HCT116 (cell line): ENCODE data around the gene PGD. TPM values are rescaled to one million over a fixed set of nuclear protein-coding genes. Genes with fewer than 3 reads are reported as not detected.

Experiments
- ATAC-seq: fragments of 200-7000 bp; cut with Tn5 transposase; 2 replicates; pipeline ENCODE4 v1.9.1; 2020; ENCODE audit warnings: mild to moderate bottlenecking, moderate library complexity
- BruUV-seq: library from RNA; stranded (reverse); fragments of 400-500 nt; replicated peaks from 2 replicates; lab custom pipeline; 2021; lab: Mats Ljungman, UMichigan
- CTCF ChIA-PET: fragments of 300-600 bp; sonication (Branson Sonifier 250); formaldehyde crosslinking; loops from one replicate; lab custom pipeline; 2021; ENCODE audit warnings: antibody characterized with exemption; lab: Charles Lee
- POLR2A ChIA-PET: fragments of 300-600, 350-600 bp; sonication (Branson Sonifier 250); formaldehyde crosslinking; loops from one replicate; lab custom pipeline; 2021; ENCODE audit warnings: antibody characterized with exemption; lab: Charles Lee
- RAD21 ChIA-PET, 2 experiments: fragments of 300-600 bp; sonication (Branson Sonifier 250); formaldehyde crosslinking; loops; one replicate each; lab custom pipeline; 2023; ENCODE audit warnings: low total read pairs in 2 of 2; ENCODE audit not compliant: uncharacterized antibody in 2 of 2, unreplicated experiment in 2 of 2, low non-redundant PET in 1 of 2; lab: Charles Lee
- DNase-seq: peaks from one replicate; pipeline ENCODE4 v3.0.0-alpha.2; 2010; ENCODE audit warnings: low read depth, low spot score
- H2AFZ ChIP-seq: fragments of 200-600 bp; shearing (Covaris generic), sonication (generic); 2 replicates; pipeline ENCODE4 v1.6.1; 2017; ENCODE audit warnings: low read depth, mixed run types, mixed read lengths, antibody characterized with exemption, low read length; ENCODE audit not compliant: poor library complexity, severe bottlenecking
- H3K27ac ChIP-seq: 2 replicates; pipeline ENCODE4 v1.5.1; 2012; ENCODE audit warnings: low read depth, low read length
- H3K27me3 ChIP-seq: fragments of 200-600 bp; sonication (generic); 2 replicates; pipeline ENCODE4 v1.6.1; 2016; ENCODE audit warnings: mixed run types, low read length, mixed read lengths; ENCODE audit not compliant: insufficient read depth
- H3K36me3 ChIP-seq, 2 experiments: fragments of 200-500 bp in 1 of 2; fragments of 200-600 bp in 1 of 2; sonication (Bioruptor generic) in 1 of 2; sonication (generic) in 1 of 2; 2 replicates each; pipeline versions ENCODE4 v1.5.1 to v1.6.1; 2014 to 2016; ENCODE audit warnings: low read length in 2 of 2, inconsistent platforms in 1 of 2, mixed read lengths in 1 of 2, mixed run types in 1 of 2; ENCODE audit not compliant: insufficient read depth in 2 of 2, control insufficient read depth in 1 of 2
- H3K4me1 ChIP-seq, 2 experiments: fragments of 200-600 bp in 1 of 2; sonication (generic) in 1 of 2; 2 replicates each; pipeline versions ENCODE4 v1.5.1 to v1.6.1; 2012 to 2017; ENCODE audit warnings: low read length in 2 of 2, inconsistent platforms in 1 of 2, mild to moderate bottlenecking in 1 of 2, mixed read lengths in 1 of 2, mixed run types in 1 of 2, moderate library complexity in 1 of 2; ENCODE audit not compliant: insufficient read depth in 2 of 2, control insufficient read depth in 1 of 2
- H3K4me2 ChIP-seq: fragments of 200-600 bp; sonication (generic); 2 replicates; pipeline ENCODE4 v1.6.1; 2017; ENCODE audit warnings: mixed run types, low read length, mixed read lengths
- H3K4me3 ChIP-seq, 2 experiments: fragments of 200-600 bp in 1 of 2; sonication (generic) in 1 of 2; replicated peaks in 1 of 2; 2 replicates each; pipeline ENCODE4 v1.5.1; 2011 to 2016; ENCODE audit warnings: low read length in 2 of 2, control low read depth in 1 of 2, low read depth in 1 of 2, mild to moderate bottlenecking in 1 of 2, mixed read lengths in 1 of 2, mixed run types in 1 of 2
- H3K79me2 ChIP-seq: fragments of 200-600 bp; sonication (generic); 2 replicates; pipeline ENCODE4 v1.6.1; 2017; ENCODE audit warnings: mild to moderate bottlenecking, mixed run types, low read length, moderate library complexity, mixed read lengths; ENCODE audit not compliant: insufficient read depth
- H3K9ac ChIP-seq: fragments of 200-600 bp; sonication (generic); 2 replicates; pipeline ENCODE4 v1.6.1; 2016; ENCODE audit warnings: low read length, mixed read lengths
- H3K9me2 ChIP-seq: fragments of 200-600 bp; sonication (generic), shearing (Covaris generic); 2 replicates; pipeline ENCODE4 v1.6.1; 2017; ENCODE audit warnings: mixed run types, mild to moderate bottlenecking, moderate library complexity; ENCODE audit not compliant: insufficient read depth
- H3K9me3 ChIP-seq, 2 experiments: fragments of 200-500 bp in 1 of 2; fragments of 200-600 bp in 1 of 2; sonication (Bioruptor generic) in 1 of 2; sonication (generic) in 1 of 2; 2 replicates each; pipeline ENCODE4 v1.6.1; 2014 to 2017; ENCODE audit warnings: low read length in 2 of 2, mixed read lengths in 2 of 2, inconsistent platforms in 1 of 2, low read depth in 1 of 2, mild to moderate bottlenecking in 1 of 2, mixed run types in 1 of 2, moderate library complexity in 1 of 2; ENCODE audit not compliant: control insufficient read depth in 1 of 2, insufficient read depth in 1 of 2
- H4K20me1 ChIP-seq: fragments of 200-600 bp; sonication (generic), shearing (Covaris generic); 2 replicates; pipeline ENCODE4 v1.6.1; 2017; ENCODE audit warnings: mixed run types, mild to moderate bottlenecking, moderate library complexity; ENCODE audit not compliant: insufficient read depth
- CBX3 ChIP-seq: IDR thresholded peaks from 2 replicates; pipeline ENCODE4 v1.6.1; 2012; ENCODE audit warnings: low read depth
- CEBPB ChIP-seq: IDR thresholded peaks from 2 replicates; pipeline ENCODE4 v1.6.1; 2012; ENCODE audit warnings: low read depth
- EGR1 ChIP-seq: IDR thresholded peaks from 2 replicates; pipeline ENCODE4 v1.6.1; 2012; ENCODE audit warnings: low read depth
- ELF1 ChIP-seq: IDR thresholded peaks from 2 replicates; pipeline ENCODE4 v1.6.1; 2012; ENCODE audit warnings: low read depth, borderline replicate concordance
- EZH2 ChIP-seq: fragments of 200-600 bp; sonication (generic); IDR thresholded peaks from 2 replicates; pipeline ENCODE4 v1.6.1; 2017; ENCODE audit warnings: antibody characterized with exemption, mixed run types
- EZH2phosphoT487 ChIP-seq: fragments of 200-600 bp; IDR thresholded peaks from 2 replicates; pipeline ENCODE4 v1.6.1; 2018; ENCODE audit warnings: antibody characterized with exemption, borderline replicate concordance
- FOSL1 ChIP-seq: IDR thresholded peaks from 2 replicates; pipeline ENCODE4 v1.6.1; 2012; ENCODE audit warnings: low read depth
- JUND ChIP-seq: IDR thresholded peaks from 2 replicates; pipeline ENCODE4 v1.6.1; 2012
- POLR2A ChIP-seq: IDR thresholded peaks from 2 replicates; pipeline ENCODE4 v1.7.0; 2011; ENCODE audit warnings: borderline replicate concordance; ENCODE audit not compliant: insufficient read depth, insufficient read length; ENCODE audit errors: extremely low read depth
- POLR2AphosphoS5 ChIP-seq: IDR thresholded peaks from 2 replicates; pipeline ENCODE4 v1.6.1; 2011; ENCODE audit warnings: mild to moderate bottlenecking, low read depth, low read length, moderate library complexity
- RAD21 ChIP-seq: IDR thresholded peaks from 2 replicates; pipeline ENCODE4 v1.6.1; 2012; ENCODE audit warnings: low read depth, mild to moderate bottlenecking
- SIN3A ChIP-seq: IDR thresholded peaks from 2 replicates; pipeline ENCODE4 v1.6.1; 2012; ENCODE audit warnings: low read depth
- SP1 ChIP-seq: IDR thresholded peaks from 2 replicates; pipeline ENCODE4 v1.6.1; 2012; ENCODE audit warnings: low read depth
- SRF ChIP-seq: IDR thresholded peaks from 2 replicates; pipeline ENCODE4 v1.6.1; 2012; ENCODE audit warnings: low read depth
- ZFX ChIP-seq: fragments of 450-650 bp; IDR thresholded peaks from 2 replicates; pipeline ENCODE4 v1.6.1; 2017
- ZNF274 ChIP-seq: fragments of 200-500 bp; sonication (Bioruptor generic); IDR thresholded peaks from 2 replicates; pipeline ENCODE4 v1.6.1; 2014; ENCODE audit warnings: mild to moderate bottlenecking, low read depth, low read length, inconsistent platforms
- intact Hi-C: fragments of 100-400 bp; cut with micrococcal nuclease; formaldehyde crosslinking; loops from 2 replicates; pipeline ENCODE4 v1.10.0; 2022
- total RNA-seq: library from RNA; stranded (reverse); gene quantifications from one replicate; pipeline ENCODE4 v1.2.1, GENCODE V29; 2021; ENCODE audit not compliant: unreplicated experiment
- TF ChIP-seq, protein P1 (sequence below): IDR thresholded peaks from 2 replicates; pipeline ENCODE4 v1.6.1; 2012
- TF ChIP-seq, protein P2 (sequence below): IDR thresholded peaks from 2 replicates; pipeline ENCODE4 v1.6.1; 2011; ENCODE audit warnings: mild to moderate bottlenecking, low read length, moderate library complexity; ENCODE audit not compliant: insufficient replicate concordance; ENCODE audit errors: extremely low read depth
- TF ChIP-seq, protein P3 (sequence below), 3 experiments: fragments of 200-600 bp in 1 of 3; sonication (generic) in 1 of 3; IDR thresholded peaks in 2 of 3; conservative IDR thresholded peaks in 1 of 3; 2 replicates each; pipeline ENCODE4 v1.5.1; 2012 to 2017; ENCODE audit warnings: low read depth in 2 of 3, low read length in 2 of 3, antibody characterized with exemption in 1 of 3, borderline replicate concordance in 1 of 3, control low read depth in 1 of 3, mild to moderate bottlenecking in 1 of 3, mixed read lengths in 1 of 3, mixed run types in 1 of 3, moderate library complexity in 1 of 3; ENCODE audit not compliant: insufficient read depth in 1 of 3
- TF ChIP-seq, protein P4 (sequence below): IDR thresholded peaks from 2 replicates; pipeline ENCODE4 v1.6.1; 2012; ENCODE audit warnings: low read depth

The PGD gene
- total RNA-seq, 1 experiment from 2014 or later = 144 TPM

DNA sequence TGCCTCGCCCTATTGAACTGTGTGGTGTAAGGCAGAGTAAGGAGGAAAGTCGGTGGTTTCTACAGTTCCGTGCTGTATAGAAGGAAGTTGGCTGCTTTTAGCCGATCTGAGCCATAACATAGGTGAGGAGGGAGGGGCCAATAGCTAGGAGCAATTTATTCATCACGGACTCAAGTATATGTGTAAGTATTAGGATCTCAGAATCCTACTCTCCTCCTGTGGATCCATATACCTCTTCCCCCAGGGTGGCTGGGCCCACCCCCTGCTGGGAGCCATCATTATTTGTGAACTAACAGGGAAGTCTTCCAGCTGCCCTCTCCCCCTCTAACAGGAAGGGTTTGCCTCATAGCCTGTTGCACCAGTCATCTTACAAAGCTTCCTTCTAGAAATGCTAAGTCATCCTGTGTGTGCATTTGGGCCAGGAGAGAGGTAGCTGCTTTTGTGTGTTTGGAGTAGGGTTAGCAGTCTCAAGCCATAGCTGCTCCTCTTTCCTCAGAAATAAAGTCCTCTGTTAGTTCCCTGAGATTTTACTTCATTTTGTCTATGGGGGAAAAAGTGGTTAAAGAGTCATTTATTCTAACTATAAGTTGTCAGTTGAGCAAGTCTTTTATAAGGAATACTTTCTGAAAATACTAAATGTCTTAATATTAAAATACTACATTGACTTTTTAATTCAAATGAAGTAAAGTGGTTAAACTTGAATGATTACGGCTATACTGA lies 16.5 kb downstream of the PGD start:
- H3K27me3 ChIP-seq = no peaks in the 10 kb centered on the region
- ATAC-seq = no peak
- no peaks in the 10 kb centered on the region for H4K20me1 ChIP-seq
- ChIA-PET POLR2A (no interaction called here), CTCF (no interaction called here), RAD21 (no interaction called here)
- peaks cover 0 to 6% of the 10 kb centered on the region in 2 experiments; a peak in 2 of 4 replicates for H3K4me1 ChIP-seq
- DNase-seq = no peak
- H3K4me2 ChIP-seq = no peak overlapping the region
- H3K9me2 ChIP-seq = no peaks in the 10 kb centered on the region
- H3K36me3 ChIP-seq = peaks cover 50 to 53% of the 10 kb centered on the region in 2 experiments
- no peak overlapping the region for H2AFZ ChIP-seq
- intact Hi-C loops = no loop called here
- H3K79me2 ChIP-seq = no peaks in the 10 kb centered on the region
- no TSS peak for BruUV-seq
- TF ChIP-seq ZNF274 = no peak
- TF ChIP-seq RAD21 = no peak
- TF ChIP-seq, protein P1, sequence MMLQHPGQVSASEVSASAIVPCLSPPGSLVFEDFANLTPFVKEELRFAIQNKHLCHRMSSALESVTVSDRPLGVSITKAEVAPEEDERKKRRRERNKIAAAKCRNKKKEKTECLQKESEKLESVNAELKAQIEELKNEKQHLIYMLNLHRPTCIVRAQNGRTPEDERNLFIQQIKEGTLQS = no peak
- no peak for TF ChIP-seq ELF1
- no peak for TF ChIP-seq POLR2A
- no peak for TF ChIP-seq ZFX
- no peak for TF ChIP-seq CEBPB
- no peak for TF ChIP-seq EZH2
- no peak for TF ChIP-seq POLR2AphosphoS5
- TF ChIP-seq, protein P2, sequence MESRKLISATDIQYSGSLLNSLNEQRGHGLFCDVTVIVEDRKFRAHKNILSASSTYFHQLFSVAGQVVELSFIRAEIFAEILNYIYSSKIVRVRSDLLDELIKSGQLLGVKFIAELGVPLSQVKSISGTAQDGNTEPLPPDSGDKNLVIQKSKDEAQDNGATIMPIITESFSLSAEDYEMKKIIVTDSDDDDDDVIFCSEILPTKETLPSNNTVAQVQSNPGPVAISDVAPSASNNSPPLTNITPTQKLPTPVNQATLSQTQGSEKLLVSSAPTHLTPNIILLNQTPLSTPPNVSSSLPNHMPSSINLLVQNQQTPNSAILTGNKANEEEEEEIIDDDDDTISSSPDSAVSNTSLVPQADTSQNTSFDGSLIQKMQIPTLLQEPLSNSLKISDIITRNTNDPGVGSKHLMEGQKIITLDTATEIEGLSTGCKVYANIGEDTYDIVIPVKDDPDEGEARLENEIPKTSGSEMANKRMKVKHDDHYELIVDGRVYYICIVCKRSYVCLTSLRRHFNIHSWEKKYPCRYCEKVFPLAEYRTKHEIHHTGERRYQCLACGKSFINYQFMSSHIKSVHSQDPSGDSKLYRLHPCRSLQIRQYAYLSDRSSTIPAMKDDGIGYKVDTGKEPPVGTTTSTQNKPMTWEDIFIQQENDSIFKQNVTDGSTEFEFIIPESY = no peak
- TF ChIP-seq, protein P3, sequence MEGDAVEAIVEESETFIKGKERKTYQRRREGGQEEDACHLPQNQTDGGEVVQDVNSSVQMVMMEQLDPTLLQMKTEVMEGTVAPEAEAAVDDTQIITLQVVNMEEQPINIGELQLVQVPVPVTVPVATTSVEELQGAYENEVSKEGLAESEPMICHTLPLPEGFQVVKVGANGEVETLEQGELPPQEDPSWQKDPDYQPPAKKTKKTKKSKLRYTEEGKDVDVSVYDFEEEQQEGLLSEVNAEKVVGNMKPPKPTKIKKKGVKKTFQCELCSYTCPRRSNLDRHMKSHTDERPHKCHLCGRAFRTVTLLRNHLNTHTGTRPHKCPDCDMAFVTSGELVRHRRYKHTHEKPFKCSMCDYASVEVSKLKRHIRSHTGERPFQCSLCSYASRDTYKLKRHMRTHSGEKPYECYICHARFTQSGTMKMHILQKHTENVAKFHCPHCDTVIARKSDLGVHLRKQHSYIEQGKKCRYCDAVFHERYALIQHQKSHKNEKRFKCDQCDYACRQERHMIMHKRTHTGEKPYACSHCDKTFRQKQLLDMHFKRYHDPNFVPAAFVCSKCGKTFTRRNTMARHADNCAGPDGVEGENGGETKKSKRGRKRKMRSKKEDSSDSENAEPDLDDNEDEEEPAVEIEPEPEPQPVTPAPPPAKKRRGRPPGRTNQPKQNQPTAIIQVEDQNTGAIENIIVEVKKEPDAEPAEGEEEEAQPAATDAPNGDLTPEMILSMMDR (IDR thresholded peaks at IDR 0.05 in 2 of 3, conservative IDR thresholded peaks at IDR 0.05 in 1 of 3; ENCODE audit: borderline replicate concordance in 1 of 3, insufficient read depth in 1 of 3, low read depth in 2 of 3, low read length in 2 of 3) = no peak
- TF ChIP-seq SRF = no peak
- no peak for TF ChIP-seq JUND
- TF ChIP-seq SP1 = no peak
- no peak for TF ChIP-seq CBX3
- TF ChIP-seq, protein P4, sequence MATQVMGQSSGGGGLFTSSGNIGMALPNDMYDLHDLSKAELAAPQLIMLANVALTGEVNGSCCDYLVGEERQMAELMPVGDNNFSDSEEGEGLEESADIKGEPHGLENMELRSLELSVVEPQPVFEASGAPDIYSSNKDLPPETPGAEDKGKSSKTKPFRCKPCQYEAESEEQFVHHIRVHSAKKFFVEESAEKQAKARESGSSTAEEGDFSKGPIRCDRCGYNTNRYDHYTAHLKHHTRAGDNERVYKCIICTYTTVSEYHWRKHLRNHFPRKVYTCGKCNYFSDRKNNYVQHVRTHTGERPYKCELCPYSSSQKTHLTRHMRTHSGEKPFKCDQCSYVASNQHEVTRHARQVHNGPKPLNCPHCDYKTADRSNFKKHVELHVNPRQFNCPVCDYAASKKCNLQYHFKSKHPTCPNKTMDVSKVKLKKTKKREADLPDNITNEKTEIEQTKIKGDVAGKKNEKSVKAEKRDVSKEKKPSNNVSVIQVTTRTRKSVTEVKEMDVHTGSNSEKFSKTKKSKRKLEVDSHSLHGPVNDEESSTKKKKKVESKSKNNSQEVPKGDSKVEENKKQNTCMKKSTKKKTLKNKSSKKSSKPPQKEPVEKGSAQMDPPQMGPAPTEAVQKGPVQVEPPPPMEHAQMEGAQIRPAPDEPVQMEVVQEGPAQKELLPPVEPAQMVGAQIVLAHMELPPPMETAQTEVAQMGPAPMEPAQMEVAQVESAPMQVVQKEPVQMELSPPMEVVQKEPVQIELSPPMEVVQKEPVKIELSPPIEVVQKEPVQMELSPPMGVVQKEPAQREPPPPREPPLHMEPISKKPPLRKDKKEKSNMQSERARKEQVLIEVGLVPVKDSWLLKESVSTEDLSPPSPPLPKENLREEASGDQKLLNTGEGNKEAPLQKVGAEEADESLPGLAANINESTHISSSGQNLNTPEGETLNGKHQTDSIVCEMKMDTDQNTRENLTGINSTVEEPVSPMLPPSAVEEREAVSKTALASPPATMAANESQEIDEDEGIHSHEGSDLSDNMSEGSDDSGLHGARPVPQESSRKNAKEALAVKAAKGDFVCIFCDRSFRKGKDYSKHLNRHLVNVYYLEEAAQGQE = no peak
- TF ChIP-seq FOSL1 = no peak
- no peak for TF ChIP-seq SIN3A
- TF ChIP-seq EZH2phosphoT487 = no peak
- TF ChIP-seq EGR1 = no peak
- TF ChIP-seq, all 23 proteins: peak for 0
- Histone ChIP-seq H3K9me3 (no peaks in the 10 kb centered on the region), H3K27ac (no peak overlapping the region), H3K4me3 (no peak overlapping the region), H3K9ac (no peak overlapping the region)
